Activated naive CD8-positive, alpha-beta T cell treated with anti-CD3 and anti-CD28 coated beads, Interleukin-2, amount 50 U/mL, for 24 hours (primary cell): Measurements from ENCODE around the gene EEF1AKMT1.

Experiments
- ATAC-seq: fragments of 150-1000 bp; cut with Tn5 transposase; one replicate; pipeline ENCODE4 v1.10.0; 2021
- DNase-seq: peaks from one replicate; pipeline ENCODE4 v3.0.0; 2021
- H3K27ac Mint-ChIP-seq: one replicate; pipeline ENCODE4 v1.8.0; 2021; ENCODE audit warnings: mild to moderate bottlenecking, mixed read lengths
- H3K27me3 Mint-ChIP-seq: one replicate; pipeline ENCODE4 v1.8.0; 2021; ENCODE audit warnings: mixed read lengths
- H3K36me3 Mint-ChIP-seq: one replicate; pipeline ENCODE4 v1.8.0; 2021; ENCODE audit warnings: low read depth, mixed read lengths
- H3K4me1 Mint-ChIP-seq: one replicate; pipeline ENCODE4 v1.8.0; 2021; ENCODE audit warnings: mixed read lengths
- H3K4me3 Mint-ChIP-seq: one replicate; pipeline ENCODE4 v1.8.0; 2021; ENCODE audit warnings: mild to moderate bottlenecking, moderate library complexity, mixed read lengths
- H3K9me3 Mint-ChIP-seq: one replicate; pipeline ENCODE4 v1.8.0; 2021; ENCODE audit warnings: mixed read lengths

Gene EEF1AKMT1

DNA sequence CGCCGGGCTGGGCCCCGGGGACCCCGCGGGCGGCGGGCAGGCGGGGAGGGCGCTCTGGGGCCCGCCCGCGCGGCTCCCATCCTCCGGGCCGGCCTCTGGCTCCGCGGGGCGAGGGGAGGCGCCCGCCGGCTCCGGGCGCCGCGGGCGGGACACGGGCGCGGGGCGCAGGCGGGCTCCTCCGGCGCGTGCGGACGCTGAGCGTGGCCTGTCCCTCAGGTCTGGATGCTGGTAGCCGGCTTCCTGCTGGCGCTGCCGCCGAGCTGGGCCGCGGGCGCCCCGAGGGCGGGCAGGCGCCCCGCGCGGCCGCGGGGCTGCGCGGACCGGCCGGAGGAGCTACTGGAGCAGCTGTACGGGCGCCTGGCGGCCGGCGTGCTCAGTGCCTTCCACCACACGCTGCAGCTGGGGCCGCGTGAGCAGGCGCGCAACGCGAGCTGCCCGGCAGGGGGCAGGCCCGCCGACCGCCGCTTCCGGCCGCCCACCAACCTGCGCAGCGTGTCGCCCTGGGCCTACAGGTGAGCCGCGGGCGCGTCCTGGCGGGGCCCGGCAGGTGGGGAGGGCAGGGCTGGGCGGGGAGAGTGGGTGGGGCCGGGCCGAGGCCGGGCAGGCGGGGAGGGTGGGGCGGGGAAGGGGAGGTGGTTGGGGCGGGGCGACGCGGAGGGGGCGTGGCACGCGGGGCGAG, 69.8 kb downstream of the EEF1AKMT1 start:
- DNase-seq (peak; percentile 76), ATAC-seq (peak; percentile 84)
- no peak overlapping the region for H3K4me3 Mint-ChIP-seq
- H3K27ac Mint-ChIP-seq, result no peak overlapping the region
- no peaks in the 10 kb centered on the region for H3K36me3 Mint-ChIP-seq
- H3K27me3 Mint-ChIP-seq, result peaks cover 17% of the 10 kb centered on the region
- no peaks in the 10 kb centered on the region for H3K9me3 Mint-ChIP-seq
- H3K4me1 Mint-ChIP-seq, result peaks cover 26% of the 10 kb centered on the region

DNA sequence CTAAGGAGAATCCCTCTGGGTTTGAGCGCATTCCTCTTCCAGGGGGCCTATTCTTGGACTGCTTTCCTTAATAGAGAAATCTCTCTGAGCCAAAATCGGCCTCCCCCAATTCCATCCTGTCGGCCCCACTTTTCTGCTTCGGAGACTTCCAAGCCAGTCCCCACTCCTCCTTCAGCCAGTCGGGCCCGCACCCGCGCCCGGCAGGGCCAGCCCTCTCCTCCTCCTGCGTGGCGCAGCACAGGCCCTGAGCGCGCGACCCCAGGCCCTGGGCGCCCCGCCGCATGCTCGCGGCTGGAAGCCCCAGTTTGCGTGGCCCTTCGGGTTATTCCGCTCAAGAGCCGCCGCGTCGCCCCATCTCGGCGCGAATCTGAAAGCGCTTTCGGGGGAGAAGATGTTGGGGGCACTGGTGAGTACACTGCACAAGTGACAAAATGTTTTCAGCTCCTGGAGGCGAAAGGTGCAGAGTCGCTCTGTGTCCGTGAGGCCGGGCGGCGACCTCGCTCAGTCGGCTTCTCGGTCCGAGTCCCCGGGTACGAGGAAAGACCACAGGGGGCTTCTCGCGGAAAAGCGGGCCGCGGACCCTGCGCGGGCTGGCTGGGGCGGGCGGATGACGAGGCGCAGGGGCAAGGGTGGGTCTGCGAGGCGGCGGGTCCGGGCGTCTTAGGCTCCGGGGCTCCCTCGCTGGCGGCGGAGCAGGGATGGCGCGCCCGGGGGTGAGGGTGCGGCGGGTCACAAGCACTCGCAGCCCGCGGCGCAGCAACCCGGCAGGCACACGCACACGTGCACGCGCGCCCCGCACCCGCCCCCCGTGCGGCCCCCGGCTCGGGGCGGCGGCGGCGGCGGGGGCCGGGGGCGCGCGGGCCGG, 70.6 kb downstream of the EEF1AKMT1 start, which contains the start of gene IL17D:
Gene IL17D, plus strand, starts transcription at position 785 of the 865 bp plus-strand sequence. CDS start 303 bp downstream, outside the sequence.
- peak within 1 kb of the TSS; percentile 85 for H3K4me3 Mint-ChIP-seq
- no peaks in the 10 kb centered on the region for H3K36me3 Mint-ChIP-seq
- H3K27me3 Mint-ChIP-seq, result peaks cover 17% of the 10 kb centered on the region
- peak within 1 kb of the TSS; percentile 79 for H3K27ac Mint-ChIP-seq
- H3K4me1 Mint-ChIP-seq, result peaks cover 22% of the 10 kb centered on the region
- ATAC-seq (peak; percentile 27), DNase-seq (peak; percentile 42)
- no peaks in the 10 kb centered on the region for H3K9me3 Mint-ChIP-seq

- Mint-ChIP-seq H3K4me1 (peaks cover 22% of the 10 kb centered on the region), H3K27me3 (peaks cover 21% of the 10 kb centered on the region), H3K4me3 (peak overlapping the region; percentile 85), H3K27ac (peak overlapping the region; percentile 79), H3K9me3 (no peaks in the 10 kb centered on the region), H3K36me3 (no peaks in the 10 kb centered on the region)
- ATAC-seq (no peak), DNase-seq (no peak)
Measured at GRCh38 chr13:20702530-20702914, 71.2 kb downstream of the EEF1AKMT1 start.

GRCh38 chr13:20701461-20701860, 72.3 kb downstream of the EEF1AKMT1 start:
- ATAC-seq (no peak), DNase-seq (no peak)
- Mint-ChIP-seq H3K4me3 (no peak overlapping the region), H3K9me3 (no peaks in the 10 kb centered on the region), H3K36me3 (no peaks in the 10 kb centered on the region), H3K27ac (no peak overlapping the region), H3K27me3 (peaks cover 21% of the 10 kb centered on the region), H3K4me1 (peaks cover 22% of the 10 kb centered on the region)

GRCh38 chr13:20700288-20700687, 73.5 kb downstream of the EEF1AKMT1 start:
- Mint-ChIP-seq H3K4me3 (no peak overlapping the region), H3K27ac (no peak overlapping the region), H3K36me3 (no peaks in the 10 kb centered on the region), H3K4me1 (peaks cover 22% of the 10 kb centered on the region), H3K9me3 (no peaks in the 10 kb centered on the region), H3K27me3 (peaks cover 25% of the 10 kb centered on the region)
- DNase-seq, result no peak
- no peak for ATAC-seq

DNA sequence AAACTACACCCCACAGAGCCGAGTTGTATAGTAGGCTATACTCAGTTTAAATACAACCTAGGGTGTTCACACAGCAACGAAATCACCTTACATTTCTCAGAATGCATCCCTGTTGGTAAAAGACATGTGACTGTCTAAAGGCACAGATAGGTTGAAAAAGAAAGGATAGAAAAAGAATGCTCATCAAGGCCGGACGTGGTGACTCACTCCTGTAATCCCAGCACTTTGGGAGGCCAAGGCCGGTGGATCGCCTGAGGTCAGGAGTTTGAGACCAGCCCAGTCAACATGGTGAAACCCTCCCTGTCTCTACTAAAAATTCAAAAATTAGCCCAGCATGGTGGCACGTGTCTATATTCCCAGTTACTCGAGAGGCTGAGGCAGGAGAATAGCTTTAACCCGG, 74.0 kb downstream of the EEF1AKMT1 start:
- DNase-seq (no peak), ATAC-seq (no peak)
- Mint-ChIP-seq H3K4me3 (no peak overlapping the region), H3K9me3 (no peaks in the 10 kb centered on the region), H3K4me1 (peaks cover 22% of the 10 kb centered on the region), H3K27ac (no peak overlapping the region), H3K36me3 (no peaks in the 10 kb centered on the region), H3K27me3 (peaks cover 25% of the 10 kb centered on the region)

DNA sequence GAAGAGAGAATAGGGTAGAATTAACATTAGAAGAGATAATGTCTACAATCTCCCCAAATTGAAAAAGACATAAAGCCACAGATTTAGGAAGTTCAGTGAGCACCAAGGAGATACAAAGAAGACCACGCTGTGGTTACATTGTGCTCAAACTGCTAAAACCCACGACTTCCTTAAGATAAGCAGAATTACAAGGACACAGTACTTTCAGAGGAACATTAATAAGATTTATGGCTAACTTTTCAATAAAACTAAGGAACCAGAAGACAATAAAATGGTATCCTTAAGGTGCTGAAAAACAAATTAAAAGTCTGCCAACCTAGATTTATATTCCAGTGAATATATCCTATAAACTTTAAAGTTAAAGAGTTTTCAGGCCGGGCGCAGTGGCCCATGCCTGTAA, 77.7 kb downstream of the EEF1AKMT1 start:
- H3K27me3 Mint-ChIP-seq, result peaks cover 17% of the 10 kb centered on the region
- peaks cover 2% of the 10 kb centered on the region for H3K4me1 Mint-ChIP-seq
- ATAC-seq, result no peak
- H3K4me3 Mint-ChIP-seq, result no peak overlapping the region
- no peak overlapping the region for H3K27ac Mint-ChIP-seq
- H3K36me3 Mint-ChIP-seq, result peaks cover 1% of the 10 kb centered on the region
- no peak for DNase-seq
- no peaks in the 10 kb centered on the region for H3K9me3 Mint-ChIP-seq

DNA sequence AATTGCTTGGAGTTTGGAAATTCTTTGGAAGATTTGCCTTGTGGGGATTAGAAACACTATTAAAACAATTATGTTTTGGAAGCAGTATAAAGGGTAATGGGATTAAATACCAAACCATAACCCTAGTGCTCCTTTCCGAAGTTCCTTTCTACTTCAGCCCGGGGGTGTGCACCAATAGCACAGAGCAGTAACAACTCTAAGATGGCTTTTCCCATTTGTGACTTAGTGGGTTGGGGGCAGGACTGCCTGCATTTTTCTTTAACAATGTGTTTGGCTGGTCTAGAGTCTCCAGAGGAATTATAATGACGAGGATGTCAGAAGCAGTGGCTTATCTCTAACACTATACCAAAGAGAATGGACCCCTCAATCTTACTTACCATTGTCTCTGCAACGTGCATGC, 82.1 kb downstream of the EEF1AKMT1 start:
- no peak for ATAC-seq
- Mint-ChIP-seq H3K27ac (no peak overlapping the region), H3K36me3 (peaks cover 2% of the 10 kb centered on the region), H3K4me1 (no peaks in the 10 kb centered on the region), H3K9me3 (no peaks in the 10 kb centered on the region), H3K27me3 (peaks cover 3% of the 10 kb centered on the region), H3K4me3 (no peak overlapping the region)
- DNase-seq, result no peak

GRCh38 chr13:20689291-20689690, 84.5 kb downstream of the EEF1AKMT1 start:
- H3K27me3 Mint-ChIP-seq, result no peaks in the 10 kb centered on the region
- ATAC-seq (no peak), DNase-seq (no peak)
- no peak overlapping the region for H3K27ac Mint-ChIP-seq
- H3K4me3 Mint-ChIP-seq, result no peak overlapping the region
- no peaks in the 10 kb centered on the region for H3K4me1 Mint-ChIP-seq
- H3K9me3 Mint-ChIP-seq, result no peaks in the 10 kb centered on the region
- peaks cover 2% of the 10 kb centered on the region for H3K36me3 Mint-ChIP-seq

GRCh38 chr13:20686863-20687579, 86.7 kb downstream of the EEF1AKMT1 start:
- Mint-ChIP-seq H3K27me3 (no peaks in the 10 kb centered on the region), H3K4me3 (no peak overlapping the region), H3K27ac (no peak overlapping the region), H3K4me1 (no peaks in the 10 kb centered on the region), H3K9me3 (no peaks in the 10 kb centered on the region), H3K36me3 (peaks cover 2% of the 10 kb centered on the region)
- no peak for ATAC-seq
- DNase-seq, result no peak

- no peak overlapping the region for H3K27ac Mint-ChIP-seq
- H3K4me1 Mint-ChIP-seq, result no peaks in the 10 kb centered on the region
- ATAC-seq (no peak), DNase-seq (no peak)
- no peak overlapping the region for H3K4me3 Mint-ChIP-seq
- peaks cover 1% of the 10 kb centered on the region for H3K36me3 Mint-ChIP-seq
- H3K9me3 Mint-ChIP-seq, result no peaks in the 10 kb centered on the region
- no peaks in the 10 kb centered on the region for H3K27me3 Mint-ChIP-seq
Measured at GRCh38 chr13:20686167-20686566, 87.6 kb downstream of the EEF1AKMT1 start.

DNA sequence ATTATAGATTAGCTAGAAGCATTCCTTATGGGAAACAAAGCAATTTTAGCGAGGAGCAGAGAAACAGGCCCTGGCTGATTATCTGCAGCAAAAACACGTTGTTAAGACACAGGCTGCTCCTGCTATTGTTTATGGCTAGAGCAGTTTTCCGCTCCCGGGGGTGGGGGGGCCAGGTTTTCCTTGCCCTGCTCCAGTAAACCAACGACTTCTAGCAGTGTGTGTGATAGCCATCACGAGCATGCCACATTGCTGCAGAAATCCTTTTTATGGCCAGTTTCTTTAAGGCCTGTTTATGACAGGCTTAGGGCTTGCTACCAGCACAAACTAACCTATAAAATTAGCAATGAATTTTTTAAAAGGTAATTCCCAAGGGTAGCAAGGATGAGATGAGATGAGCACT, 88.7 kb downstream of the EEF1AKMT1 start:
- Mint-ChIP-seq H3K27ac (no peak overlapping the region), H3K36me3 (no peaks in the 10 kb centered on the region), H3K27me3 (no peaks in the 10 kb centered on the region), H3K4me3 (no peak overlapping the region), H3K9me3 (no peaks in the 10 kb centered on the region), H3K4me1 (no peaks in the 10 kb centered on the region)
- DNase-seq (no peak), ATAC-seq (no peak)

DNA sequence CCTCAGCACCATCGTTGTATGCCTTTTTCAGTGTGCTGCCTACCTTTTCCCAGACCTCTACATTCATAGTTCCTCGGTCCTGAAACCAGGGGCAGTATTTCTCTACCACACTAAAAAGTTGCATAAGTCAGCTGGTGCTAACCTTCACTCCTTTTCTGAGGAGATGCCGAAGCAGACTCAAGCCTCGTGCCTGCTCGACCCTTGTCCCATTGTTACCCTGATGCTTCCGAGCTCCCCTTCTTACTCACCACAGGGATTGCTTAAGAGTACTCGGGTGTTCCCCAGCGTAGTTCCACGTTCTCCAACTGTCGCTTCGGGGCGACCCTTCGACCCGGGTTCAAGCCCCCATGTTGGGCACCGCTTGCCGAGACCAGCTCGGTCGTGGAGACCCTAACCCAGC, 89.2 kb downstream of the EEF1AKMT1 start:
- Mint-ChIP-seq H3K27me3 (no peaks in the 10 kb centered on the region), H3K27ac (no peak overlapping the region), H3K36me3 (no peaks in the 10 kb centered on the region), H3K4me3 (no peak overlapping the region), H3K4me1 (no peaks in the 10 kb centered on the region), H3K9me3 (no peaks in the 10 kb centered on the region)
- no peak for ATAC-seq
- no peak for DNase-seq

DNA sequence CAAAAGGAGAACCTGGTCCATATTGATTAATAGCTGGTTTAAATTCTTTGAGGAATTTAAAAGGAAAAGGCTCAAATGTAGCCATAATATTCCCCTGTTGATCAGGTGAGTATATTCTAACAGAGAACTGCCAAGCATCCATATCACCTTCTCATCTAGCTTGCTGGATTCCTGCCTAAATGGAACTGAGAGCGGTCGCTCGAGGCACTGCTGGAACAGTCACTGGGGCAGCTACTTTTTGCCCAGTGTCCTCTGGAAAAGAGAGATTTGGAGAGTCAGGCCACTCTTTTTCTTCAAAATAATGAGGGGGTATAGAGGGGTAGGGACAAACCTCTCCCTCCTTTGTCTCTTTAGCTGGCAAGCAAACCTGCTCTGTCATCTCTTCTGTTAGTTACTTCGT, 89.7 kb downstream of the EEF1AKMT1 start:
- Mint-ChIP-seq H3K4me3 (no peak overlapping the region), H3K27me3 (no peaks in the 10 kb centered on the region), H3K27ac (no peak overlapping the region), H3K36me3 (no peaks in the 10 kb centered on the region), H3K9me3 (no peaks in the 10 kb centered on the region), H3K4me1 (no peaks in the 10 kb centered on the region)
- ATAC-seq (no peak), DNase-seq (no peak)

DNA sequence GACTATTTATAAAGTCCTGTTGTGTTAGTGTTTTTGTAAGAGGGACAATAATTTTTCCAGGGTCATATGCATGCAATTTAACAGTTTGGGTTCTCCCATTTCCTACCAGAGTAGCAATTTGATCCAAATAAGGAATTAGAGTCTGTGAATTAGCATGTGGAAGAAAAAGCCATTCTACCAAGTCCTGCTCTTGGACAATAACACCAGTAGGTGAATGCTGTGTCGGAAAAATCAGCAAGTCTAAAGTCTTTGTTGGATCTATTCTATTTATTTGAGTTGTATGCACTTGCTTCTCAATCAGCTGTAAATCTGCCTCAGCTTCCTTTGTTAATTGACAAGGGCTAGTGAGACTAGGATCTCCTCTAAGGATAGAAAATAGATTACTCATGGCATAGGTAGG, 91.7 kb downstream of the EEF1AKMT1 start:
- DNase-seq, result no peak
- Mint-ChIP-seq H3K4me1 (no peaks in the 10 kb centered on the region), H3K36me3 (no peaks in the 10 kb centered on the region), H3K27me3 (no peaks in the 10 kb centered on the region), H3K4me3 (no peak overlapping the region), H3K9me3 (no peaks in the 10 kb centered on the region), H3K27ac (no peak overlapping the region)
- ATAC-seq, result no peak
